GM19455 (cell line): ENCODE data around the gene AOC3.
"Not testable (repeated sequence)": the region's sequence is repeated elsewhere in the genome, so short reads cannot be mapped to it uniquely, and the experiment has no call there.

Source experiments
- ATAC-seq: cut with Tn5 transposase; IDR thresholded peaks from one replicate; pipeline ENCODE4 v1.9.1; 2021; ENCODE audit not compliant: unreplicated experiment

AOC3 gene

DNA sequence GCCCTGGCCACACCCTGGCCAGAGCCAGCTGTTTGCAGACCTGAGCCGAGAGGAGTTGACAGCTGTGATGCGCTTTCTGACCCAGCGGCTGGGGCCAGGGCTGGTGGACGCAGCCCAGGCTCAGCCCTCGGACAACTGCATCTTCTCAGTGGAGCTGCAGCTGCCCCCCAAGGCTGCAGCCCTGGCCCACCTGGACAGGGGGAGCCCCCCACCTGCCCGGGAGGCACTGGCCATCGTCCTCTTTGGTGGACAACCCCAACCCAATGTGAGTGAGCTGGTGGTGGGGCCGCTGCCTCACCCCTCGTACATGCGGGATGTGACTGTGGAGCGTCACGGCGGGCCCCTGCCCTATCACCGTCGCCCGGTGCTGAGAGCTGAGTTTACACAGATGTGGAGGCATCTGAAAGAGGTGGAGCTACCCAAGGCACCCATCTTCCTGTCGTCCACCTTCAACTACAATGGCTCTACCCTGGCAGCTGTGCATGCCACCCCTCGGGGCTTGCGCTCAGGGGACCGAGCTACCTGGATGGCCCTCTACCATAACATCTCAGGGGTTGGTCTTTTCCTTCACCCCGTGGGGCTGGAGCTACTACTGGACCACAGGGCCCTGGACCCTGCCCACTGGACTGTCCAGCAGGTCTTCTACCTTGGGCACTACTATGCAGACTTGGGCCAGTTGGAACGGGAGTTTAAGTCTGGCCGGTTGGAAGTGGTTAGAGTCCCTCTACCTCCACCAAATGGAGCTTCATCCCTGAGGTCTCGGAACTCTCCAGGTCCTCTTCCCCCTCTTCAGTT, 6.0 kb upstream of the AOC3 start:
- ATAC-seq, result no peak

DNA sequence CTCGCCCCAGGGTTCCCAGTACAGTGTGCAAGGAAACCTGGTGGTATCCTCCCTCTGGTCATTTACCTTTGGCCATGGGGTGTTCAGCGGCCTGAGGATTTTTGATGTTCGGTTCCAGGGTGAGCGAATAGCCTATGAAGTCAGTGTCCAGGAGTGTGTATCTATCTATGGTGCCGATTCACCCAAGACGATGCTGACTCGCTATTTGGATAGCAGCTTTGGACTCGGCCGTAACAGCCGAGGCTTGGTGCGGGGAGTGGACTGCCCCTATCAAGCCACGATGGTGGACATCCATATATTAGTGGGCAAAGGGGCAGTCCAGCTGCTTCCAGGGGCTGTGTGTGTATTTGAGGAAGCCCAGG, 5.5 kb upstream of the AOC3 start:
- ATAC-seq, result no peak

DNA sequence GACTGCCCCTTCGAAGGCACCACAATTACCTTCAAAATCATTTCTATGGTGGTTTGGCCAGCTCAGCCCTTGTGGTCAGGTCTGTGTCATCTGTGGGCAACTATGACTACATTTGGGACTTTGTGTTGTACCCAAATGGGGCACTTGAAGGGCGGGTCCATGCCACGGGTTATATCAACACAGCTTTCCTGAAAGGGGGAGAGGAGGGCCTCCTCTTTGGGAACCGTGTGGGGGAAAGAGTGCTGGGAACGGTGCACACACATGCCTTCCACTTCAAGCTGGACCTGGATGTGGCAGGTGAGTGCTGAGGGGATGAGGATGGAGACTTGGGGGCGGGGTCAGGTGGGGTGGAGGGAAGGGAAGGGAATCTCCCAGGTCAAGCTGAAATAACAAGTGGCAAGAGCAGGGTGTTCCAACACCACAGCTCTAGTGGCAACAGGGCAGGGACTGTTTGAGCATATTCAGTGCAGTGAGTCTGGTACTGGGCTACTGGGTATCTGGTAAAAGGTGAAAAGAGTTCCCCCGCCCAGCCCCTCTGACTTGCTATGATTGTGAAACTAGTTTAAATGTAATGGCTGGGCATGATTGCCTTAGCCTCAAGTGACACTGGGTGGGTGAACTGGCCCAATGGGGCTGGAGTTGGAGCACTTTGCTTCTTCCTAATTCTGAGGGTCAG, 4.9 kb upstream of the AOC3 start:
- ATAC-seq, result no peak

DNA sequence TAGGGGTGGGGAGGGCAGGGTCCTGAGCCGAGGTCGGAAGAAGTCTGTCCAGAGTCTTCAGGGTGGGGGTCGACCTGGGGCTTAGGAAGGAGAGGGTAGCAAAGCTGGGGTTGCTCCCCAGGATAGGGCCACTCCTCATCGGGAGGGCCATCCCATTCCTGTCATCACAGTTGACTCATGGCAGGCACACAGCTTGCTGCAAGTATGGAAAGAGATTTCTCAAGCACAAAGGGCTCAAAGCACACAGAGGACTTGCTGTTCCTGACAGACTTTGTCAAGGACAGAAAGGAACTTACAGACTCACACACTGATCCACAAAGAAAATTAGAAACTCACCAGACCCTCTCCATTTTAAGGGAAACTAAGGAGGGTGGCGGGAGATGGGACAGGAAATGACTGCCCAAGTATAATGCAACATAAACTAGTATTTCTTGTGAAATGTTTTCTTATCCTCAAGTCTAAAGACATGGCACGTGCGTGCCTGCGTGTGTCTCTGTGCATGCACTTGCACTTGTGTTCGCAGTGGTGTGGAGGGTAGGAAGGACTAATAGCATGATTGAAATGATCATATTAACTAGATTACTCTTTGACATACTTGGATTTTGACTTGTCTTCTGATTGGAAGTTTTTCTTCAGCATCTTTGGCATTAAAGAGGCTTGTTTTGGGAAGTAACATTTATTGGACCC, 4.3 kb upstream of the AOC3 start:
- ATAC-seq, result no peak

DNA sequence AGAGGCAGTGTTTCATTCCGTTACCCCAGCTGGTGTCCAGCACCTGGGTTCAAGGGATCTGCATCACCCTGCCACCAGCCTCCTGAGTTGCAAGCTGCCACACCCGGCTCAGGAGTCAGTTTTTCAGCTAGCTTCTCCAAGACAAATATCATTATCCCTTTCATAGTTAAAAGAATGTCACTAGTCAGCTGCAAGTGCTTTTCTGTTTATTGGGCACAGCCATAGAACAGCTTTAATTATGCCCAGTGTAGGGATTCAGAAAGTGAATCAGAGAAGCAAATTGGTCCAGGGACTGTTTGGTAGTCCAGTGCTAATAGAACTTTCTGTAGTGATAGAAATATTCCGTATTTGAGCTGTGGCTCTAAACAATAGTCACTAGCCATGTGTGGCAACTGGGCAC, 2.9 kb upstream of the AOC3 start:
- ATAC-seq, result no peak

DNA sequence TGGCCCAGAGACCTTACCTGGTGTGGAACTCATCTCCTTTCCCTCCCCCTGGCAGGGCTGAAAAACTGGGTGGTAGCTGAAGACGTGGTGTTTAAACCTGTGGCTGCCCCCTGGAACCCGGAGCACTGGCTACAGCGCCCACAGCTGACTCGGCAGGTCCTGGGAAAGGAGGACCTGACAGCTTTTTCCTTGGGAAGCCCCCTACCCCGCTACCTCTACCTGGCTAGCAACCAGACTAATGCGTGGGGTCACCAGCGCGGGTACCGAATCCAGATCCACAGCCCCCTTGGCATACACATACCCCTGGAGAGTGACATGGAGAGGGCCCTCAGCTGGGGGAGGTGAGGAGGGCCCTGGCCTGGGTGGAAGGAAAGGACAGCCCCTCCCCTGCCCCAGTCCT, 2.0 kb upstream of the AOC3 start:
- no peak for ATAC-seq

DNA sequence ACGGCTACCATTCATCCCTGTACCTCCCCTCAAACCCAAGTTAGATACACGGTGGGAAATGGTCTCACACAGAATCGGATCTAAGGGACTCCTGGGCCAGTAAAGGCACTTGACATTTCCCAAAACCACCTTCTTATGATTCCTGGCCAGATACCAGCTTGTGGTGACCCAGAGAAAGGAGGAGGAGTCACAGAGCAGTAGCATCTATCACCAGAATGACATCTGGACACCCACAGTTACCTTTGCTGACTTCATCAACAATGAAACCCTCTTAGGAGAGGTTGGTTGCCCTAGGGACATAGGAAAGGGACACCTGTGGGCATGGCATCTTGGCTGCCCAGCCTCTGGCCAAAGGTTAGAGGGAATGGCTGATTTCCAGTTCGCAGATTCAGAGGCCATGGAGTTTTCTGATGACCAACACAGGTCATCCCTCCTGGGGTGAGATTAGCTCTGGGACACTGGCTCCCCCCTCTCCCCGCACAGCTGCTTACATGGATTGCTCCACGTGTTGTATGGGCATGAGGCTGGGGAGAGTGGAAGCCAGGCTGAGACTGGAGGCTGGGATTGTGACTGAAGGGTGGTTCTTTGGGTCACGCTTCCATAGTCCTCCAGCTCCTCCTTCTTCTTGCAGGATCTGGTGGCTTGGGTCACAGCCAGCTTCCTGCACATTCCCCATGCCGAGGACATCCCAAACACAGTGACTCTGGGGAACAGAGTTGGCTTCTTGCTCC, 1.4 kb upstream of the AOC3 start:
- ATAC-seq, result no peak

DNA sequence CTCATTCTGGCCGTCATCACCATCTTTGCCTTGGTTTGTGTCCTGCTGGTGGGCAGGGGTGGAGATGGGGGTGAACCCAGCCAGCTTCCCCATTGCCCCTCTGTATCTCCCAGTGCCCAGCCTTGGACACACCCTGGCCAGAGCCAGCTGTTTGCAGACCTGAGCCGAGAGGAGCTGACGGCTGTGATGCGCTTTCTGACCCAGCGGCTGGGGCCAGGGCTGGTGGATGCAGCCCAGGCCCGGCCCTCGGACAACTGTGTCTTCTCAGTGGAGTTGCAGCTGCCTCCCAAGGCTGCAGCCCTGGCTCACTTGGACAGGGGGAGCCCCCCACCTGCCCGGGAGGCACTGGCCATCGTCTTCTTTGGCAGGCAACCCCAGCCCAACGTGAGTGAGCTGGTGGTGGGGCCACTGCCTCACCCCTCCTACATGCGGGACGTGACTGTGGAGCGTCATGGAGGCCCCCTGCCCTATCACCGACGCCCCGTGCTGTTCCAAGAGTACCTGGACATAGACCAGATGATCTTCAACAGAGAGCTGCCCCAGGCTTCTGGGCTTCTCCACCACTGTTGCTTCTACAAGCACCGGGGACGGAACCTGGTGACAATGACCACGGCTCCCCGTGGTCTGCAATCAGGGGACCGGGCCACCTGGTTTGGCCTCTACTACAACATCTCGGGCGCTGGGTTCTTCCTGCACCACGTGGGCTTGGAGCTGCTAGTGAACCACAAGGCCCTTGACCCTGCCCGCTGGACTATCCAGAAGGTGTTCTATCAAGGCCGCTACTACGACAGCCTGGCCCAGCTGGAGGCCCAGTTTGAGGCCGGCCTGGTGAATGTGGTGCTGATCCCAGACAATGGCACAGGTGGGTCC, 607 bp downstream of the AOC3 start:
- ATAC-seq, result not testable (repeated sequence)

DNA sequence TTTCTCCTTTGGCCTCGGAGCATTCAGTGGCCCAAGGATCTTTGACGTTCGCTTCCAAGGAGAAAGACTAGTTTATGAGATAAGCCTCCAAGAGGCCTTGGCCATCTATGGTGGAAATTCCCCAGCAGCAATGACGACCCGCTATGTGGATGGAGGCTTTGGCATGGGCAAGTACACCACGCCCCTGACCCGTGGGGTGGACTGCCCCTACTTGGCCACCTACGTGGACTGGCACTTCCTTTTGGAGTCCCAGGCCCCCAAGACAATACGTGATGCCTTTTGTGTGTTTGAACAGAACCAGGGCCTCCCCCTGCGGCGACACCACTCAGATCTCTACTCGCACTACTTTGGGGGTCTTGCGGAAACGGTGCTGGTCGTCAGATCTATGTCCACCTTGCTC, 1.4 kb downstream of the AOC3 start:
- no peak for ATAC-seq

DNA sequence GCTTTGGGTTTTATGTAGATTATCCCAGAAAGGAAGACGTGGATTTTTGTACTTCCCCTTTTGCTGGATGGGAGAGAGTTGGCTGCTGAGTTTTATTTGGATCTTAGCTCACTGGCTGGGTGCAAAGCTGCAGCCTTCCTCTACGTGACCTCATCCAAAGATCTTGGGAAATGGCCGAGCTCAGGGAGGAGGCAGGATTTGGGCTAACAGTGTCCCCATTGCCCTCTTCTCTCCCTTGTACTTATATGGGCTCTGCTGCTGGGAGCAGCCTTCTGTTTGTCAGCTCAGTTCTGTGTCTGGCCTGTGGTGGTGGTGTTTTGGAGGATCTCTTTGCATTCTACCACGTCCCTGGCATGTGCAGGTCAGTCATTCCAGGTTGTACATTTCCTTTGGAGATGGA, 2.0 kb downstream of the AOC3 start:
- ATAC-seq, result no peak

DNA sequence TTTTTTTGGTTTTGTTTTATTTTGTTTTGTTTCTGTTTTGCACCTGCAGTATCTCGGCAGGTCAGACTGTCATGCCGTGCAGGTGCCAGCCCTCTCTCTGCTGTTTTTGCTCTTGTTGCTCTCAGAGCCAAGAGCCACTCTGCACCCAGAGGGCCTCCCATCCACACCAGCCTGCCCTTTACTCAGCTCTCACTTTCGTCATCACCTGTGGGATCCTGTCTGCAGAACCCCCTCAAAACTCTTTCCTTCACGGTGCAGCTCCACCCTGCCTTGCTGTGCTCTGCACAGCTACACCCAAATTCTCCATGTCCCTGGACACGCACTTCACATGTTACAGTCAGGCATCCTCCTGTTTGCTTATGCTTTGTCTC, 2.6 kb downstream of the AOC3 start:
- ATAC-seq, result no peak

DNA sequence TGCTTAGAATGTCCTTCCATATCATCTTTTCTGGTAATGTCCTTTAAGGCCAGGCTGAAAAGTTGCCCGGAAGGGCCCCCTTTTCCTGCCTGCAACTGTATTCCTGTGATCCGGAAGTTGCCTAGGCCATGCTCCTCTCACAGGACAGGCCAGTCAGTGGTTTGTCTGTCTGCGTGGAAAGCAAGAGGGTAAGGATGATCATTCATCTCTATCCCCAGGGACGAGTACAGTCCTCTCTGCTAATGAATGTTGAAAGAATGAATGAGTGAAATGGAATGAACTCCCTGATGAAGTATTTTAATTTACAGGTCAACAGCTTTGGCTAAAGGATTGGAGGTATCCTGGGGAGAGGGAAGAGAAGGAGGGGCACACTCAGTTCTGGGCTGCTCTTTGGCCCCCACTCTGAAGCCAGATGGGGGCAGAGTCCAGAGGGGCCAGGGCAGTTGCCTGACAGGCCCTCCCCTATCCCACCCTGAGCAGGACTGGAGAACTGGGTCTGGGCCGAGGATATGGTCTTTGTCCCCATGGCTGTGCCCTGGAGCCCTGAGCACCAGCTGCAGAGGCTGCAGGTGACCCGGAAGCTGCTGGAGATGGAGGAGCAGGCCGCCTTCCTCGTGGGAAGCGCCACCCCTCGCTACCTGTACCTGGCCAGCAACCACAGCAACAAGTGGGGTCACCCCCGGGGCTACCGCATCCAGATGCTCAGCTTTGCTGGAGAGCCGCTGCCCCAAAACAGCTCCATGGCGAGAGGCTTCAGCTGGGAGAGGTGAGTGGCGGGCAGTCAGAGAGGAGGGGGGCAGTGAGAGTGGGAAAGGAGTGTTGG, 3.2 kb downstream of the AOC3 start:
- no peak for ATAC-seq

DNA sequence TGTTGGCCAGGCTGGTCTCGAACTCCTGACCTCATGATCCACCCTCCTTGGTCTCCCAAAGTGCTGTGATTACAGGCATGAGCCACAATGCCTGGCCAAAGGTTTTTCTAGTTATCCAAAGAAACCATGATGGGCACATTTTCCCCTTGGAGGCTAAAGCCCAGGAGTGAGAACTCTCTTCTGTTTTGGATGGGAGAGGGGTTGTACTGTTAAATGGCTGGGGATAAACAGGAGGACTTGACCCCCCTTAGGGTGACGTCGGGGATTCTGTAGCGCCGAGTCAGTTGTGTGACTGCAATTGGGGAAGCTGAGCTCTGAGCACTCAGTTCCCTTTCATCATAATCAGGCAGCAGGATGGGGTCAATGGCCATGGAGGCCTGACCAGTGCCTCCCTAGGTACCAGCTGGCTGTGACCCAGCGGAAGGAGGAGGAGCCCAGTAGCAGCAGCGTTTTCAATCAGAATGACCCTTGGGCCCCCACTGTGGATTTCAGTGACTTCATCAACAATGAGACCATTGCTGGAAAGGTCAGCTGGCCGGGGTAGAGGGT, 4.1 kb downstream of the AOC3 start:
- ATAC-seq, result no peak

DNA sequence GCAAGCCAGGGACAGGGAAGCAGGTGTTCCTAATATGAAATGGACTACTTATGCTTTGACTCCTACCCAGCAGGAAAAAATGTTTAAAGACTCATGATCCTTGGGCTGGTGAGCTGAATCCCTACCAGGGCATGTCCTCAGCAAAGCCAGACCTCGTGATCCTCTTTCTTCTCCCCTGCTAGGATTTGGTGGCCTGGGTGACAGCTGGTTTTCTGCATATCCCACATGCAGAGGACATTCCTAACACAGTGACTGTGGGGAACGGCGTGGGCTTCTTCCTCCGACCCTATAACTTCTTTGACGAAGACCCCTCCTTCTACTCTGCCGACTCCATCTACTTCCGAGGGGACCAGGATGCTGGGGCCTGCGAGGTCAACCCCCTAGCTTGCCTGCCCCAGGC, 5.1 kb downstream of the AOC3 start:
- ATAC-seq, result not testable (repeated sequence)

DNA sequence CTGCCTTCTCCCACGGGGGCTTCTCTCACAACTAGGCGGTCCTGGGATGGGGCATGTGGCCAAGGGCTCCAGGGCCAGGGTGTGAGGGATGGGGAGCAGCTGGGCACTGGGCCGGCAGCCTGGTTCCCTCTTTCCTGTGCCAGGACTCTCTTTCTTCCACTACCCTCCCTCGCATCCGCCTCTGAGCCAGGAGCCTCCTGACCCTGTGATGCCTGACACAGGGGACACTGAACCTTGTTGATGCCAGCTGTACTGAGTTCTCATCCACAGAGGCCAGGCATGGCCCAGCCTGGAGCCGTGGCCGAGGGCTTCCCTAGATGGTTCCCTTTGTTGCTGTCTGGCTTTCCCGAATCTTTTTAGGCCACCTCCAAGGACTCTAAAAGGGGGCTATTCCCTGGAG, 5.5 kb downstream of the AOC3 start:
- ATAC-seq, result not testable (repeated sequence)

DNA sequence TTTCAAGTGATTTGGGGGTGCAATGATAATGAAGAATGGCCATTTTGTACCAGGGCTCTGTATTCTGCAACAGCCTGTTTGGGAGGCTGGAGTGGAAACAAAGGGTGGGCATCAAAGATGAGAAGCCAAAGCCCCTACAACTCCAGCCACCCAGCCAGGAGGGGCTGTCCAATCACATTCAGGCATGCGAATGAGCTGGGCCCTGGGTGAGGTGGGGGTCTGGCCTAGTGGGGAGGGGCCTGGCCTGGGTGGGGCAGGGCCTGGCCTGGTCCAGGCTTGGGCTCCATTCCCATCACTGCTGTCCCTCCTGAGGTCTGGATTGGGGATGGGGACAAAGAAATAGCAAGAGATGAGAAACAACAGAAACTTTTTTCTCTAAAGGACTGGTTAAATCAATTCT, 6.4 kb downstream of the AOC3 start:
- ATAC-seq, result no peak

DNA sequence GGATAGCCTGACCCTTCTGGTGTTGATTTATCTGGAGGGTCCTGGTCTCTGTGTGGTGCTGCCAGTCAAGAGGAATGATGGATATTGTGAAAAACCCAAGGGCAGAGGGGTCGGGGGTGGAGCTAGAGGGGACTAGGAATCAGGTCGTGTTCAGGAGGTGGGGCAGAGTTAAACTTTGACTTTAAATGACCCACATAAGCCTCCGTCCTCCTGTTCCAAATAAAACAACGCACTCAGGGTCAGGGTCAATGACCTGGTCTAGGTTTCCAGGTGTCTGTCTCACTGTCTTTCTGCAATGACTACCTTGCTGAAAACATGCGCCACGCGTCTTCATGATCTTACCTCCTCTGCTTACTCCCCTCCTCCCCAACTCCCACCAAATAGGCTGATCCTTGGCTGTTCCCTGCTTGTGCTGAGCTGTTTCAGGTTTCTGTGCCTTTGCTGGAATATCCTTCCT, 14.7 kb downstream of the AOC3 start:
- no peak for ATAC-seq

DNA sequence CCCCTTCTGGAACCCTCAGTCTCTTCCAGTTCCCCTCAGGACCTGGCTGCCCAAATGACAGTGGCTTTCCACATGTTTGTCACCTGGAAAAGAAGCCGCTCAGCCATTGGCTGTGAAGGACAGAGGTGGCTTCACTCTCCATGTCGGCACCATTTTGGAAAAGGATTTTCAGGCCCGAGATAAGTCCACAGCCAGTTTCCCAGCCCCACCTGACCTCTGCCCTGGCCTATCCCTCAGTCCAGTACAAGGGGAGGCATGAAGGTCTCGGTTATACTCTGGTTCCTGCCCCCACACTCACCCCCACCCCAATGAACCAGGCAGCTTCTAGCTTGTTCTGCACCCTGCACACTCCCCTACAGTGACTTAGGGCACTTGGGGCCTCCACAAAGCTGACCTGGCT, 15.2 kb downstream of the AOC3 start:
- ATAC-seq, result no peak
